Activated CD4-positive, alpha-beta memory T cell treated with anti-CD3 and anti-CD28 coated beads, Interleukin-2, amount 10 ng/mL, durations not matched to agents 7 days and 5 days (primary cell): ENCODE data around the gene SMPD3. TPM values are rescaled to one million over a fixed set of nuclear protein-coding genes. Genes with fewer than 3 reads are reported as not detected.
A peak's percentile ranks its signal among the peaks of the same experiment; 100 is the strongest.

Experiments
- CTCF ChIA-PET: fragments of 350-600 bp; sonication (Branson Sonifier 250); formaldehyde crosslinking; loops from one replicate; lab custom pipeline; 2021; ENCODE audit warnings: antibody characterized with exemption, inconsistent platforms; lab: Charles Lee
- POLR2A ChIA-PET: fragments of 350-600 bp; sonication (Branson Sonifier 250); formaldehyde crosslinking; loops from one replicate; lab custom pipeline; 2021; ENCODE audit warnings: antibody characterized with exemption; lab: Charles Lee
- DNase-seq: peaks from one replicate; pipeline ENCODE4 v3.0.0-alpha.2; 2020
- H3K27ac Mint-ChIP-seq: one replicate; pipeline ENCODE4 v1.8.0; 2021; ENCODE audit warnings: mild to moderate bottlenecking, mixed read lengths
- H3K27me3 Mint-ChIP-seq: one replicate; pipeline ENCODE4 v1.8.0; 2021; ENCODE audit warnings: mixed read lengths
- H3K36me3 Mint-ChIP-seq: one replicate; pipeline ENCODE4 v1.8.0; 2021; ENCODE audit warnings: low read depth, mixed read lengths
- H3K4me1 Mint-ChIP-seq: one replicate; pipeline ENCODE4 v1.8.0; 2021; ENCODE audit warnings: mixed read lengths
- H3K4me3 Mint-ChIP-seq: one replicate; pipeline ENCODE4 v1.8.0; 2021; ENCODE audit warnings: mild to moderate bottlenecking, mixed read lengths
- H3K9me3 Mint-ChIP-seq: one replicate; pipeline ENCODE4 v1.8.0; 2021; ENCODE audit warnings: mixed read lengths
- total RNA-seq, 2 experiments: library from RNA; stranded (reverse); gene quantifications; one replicate each; pipeline ENCODE4 v1.2.3, GENCODE V29; 2021

SMPD3 gene
- total RNA-seq, 2 experiments from 2014 or later: 0.38 to 0.53 TPM

DNA sequence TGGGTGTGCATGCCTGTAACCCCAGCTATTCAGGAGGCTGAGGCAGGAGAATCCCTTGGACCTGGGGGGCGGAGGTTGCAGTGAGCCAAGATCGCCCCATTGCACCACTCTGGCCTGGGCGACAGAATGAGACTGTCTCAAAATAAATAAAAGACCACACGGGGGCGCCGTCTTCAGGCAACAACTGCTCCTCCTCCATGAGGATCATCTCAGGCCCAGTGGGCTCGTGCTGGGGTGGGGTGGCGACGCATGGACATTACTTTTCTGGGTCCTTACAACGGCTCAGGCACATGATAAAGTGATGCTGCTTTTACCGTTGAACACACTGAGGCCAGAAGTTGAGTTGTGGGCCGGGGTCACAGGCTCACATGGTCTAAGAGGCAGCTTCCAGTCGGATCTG lies 81.3 kb downstream of the SMPD3 start:
- no peaks in the 10 kb centered on the region for H3K9me3 Mint-ChIP-seq
- no peaks in the 10 kb centered on the region for H3K36me3 Mint-ChIP-seq
- no peak overlapping the region for H3K4me3 Mint-ChIP-seq
- peak; percentile 53 for DNase-seq
- ChIA-PET CTCF (interaction anchor here (0.7 to 1.8 kb wide), 4 partner anchors 10 to 894 kb away, joined by 3 to 12 read pairs (median 4); no protein-coding TSS in a partner anchor), POLR2A (interaction anchor here (0.8 kb wide), 1 partner anchor 11 kb away, joined by 3 read pairs; no protein-coding TSS in a partner anchor)
- no peak overlapping the region for H3K27ac Mint-ChIP-seq
- peaks cover 40% of the 10 kb centered on the region for H3K27me3 Mint-ChIP-seq
- peaks cover 35% of the 10 kb centered on the region for H3K4me1 Mint-ChIP-seq

- ChIA-PET CTCF (interaction anchor here (0.7 to 1.8 kb wide), 4 partner anchors 9 to 156 kb away, joined by 3 to 12 read pairs (median 4); no protein-coding TSS in a partner anchor), POLR2A (interaction anchor here (0.8 kb wide), 1 partner anchor 10 kb away, joined by 3 read pairs; no protein-coding TSS in a partner anchor)
- H3K9me3 Mint-ChIP-seq: no peaks in the 10 kb centered on the region
- DNase-seq: no peak
- H3K27ac Mint-ChIP-seq: no peak overlapping the region
- H3K4me1 Mint-ChIP-seq: peaks cover 35% of the 10 kb centered on the region
- H3K36me3 Mint-ChIP-seq: no peaks in the 10 kb centered on the region
- peaks cover 37% of the 10 kb centered on the region for H3K27me3 Mint-ChIP-seq
- no peak overlapping the region for H3K4me3 Mint-ChIP-seq
Measured at GRCh38 chr16:68366062-68366461, 82.2 kb downstream of the SMPD3 start.

DNA sequence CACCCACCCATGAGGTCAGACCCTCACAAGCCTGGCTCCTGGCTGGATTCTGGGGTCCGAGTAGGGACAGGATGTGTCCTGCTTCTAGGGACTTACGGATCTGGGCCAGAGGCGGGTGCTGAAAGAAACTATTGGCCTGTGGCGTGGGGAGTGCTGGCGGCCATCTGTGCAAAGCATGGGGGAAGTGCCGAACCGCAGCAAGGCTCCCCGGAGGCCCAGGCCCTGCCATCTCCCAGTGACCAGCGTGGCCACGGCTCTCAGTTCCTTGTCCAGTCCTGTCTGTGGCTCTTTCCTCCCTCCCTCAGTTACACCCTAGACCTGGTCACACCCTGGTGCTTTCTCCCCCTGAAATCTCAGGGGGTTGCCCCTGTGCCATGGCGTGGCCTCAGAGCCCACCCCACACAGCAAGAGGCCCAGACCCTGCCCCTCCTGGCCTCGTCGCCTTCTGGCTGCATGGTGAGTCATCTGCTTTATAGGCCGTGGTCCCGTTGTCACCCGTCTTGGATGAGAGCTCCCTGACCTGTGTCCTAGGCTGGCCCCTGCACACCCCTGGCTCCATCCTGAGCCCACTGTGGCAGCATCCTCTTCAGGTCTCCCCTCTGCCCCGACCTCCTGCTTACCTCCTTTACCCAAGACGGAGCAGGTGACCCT lies 83.0 kb downstream of the SMPD3 start:
- Mint-ChIP-seq H3K4me1 (peaks cover 28% of the 10 kb centered on the region), H3K36me3 (peaks cover 4% of the 10 kb centered on the region), H3K27me3 (peaks cover 34% of the 10 kb centered on the region), H3K4me3 (no peak overlapping the region), H3K27ac (no peak overlapping the region), H3K9me3 (no peaks in the 10 kb centered on the region)
- no peak for DNase-seq
- POLR2A ChIA-PET: no interaction called here
- CTCF ChIA-PET: interaction anchor here (1.0 to 1.8 kb wide), 4 partner anchors 31 to 844 kb away, joined by 3 to 6 read pairs (median 4); no protein-coding TSS in a partner anchor

DNA sequence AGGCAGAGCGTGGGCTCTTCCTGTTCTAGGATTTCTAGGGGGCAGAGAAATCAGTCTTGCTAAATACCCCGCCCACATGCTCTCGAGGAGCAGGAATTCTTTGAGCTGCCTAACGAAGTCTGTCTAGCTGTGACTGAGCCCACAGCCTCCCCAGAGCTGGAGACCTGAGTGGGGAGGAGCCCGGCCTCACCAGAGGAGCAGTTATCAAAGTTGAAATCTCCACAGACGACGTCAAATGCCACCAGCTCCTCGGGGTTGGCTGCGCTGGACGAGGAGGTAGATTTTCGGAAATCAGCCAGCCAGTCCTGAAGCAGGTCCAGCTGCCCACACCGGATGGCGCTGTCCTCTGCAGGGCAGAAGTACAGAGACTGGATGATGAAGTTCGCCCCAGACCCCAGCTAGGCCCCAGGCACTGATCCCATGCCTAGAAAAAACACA lies 83.7 kb downstream of the SMPD3 start:
- no peaks in the 10 kb centered on the region for H3K9me3 Mint-ChIP-seq
- peaks cover 6% of the 10 kb centered on the region for H3K36me3 Mint-ChIP-seq
- POLR2A ChIA-PET: no interaction called here
- DNase-seq: no peak
- peaks cover 21% of the 10 kb centered on the region for H3K4me1 Mint-ChIP-seq
- H3K27ac Mint-ChIP-seq: no peak overlapping the region
- H3K27me3 Mint-ChIP-seq: peaks cover 31% of the 10 kb centered on the region
- CTCF ChIA-PET: interaction anchor here (0.7 to 1.4 kb wide), 6 partner anchors 9 to 844 kb away, joined by 3 to 4 read pairs (median 4); no protein-coding TSS in a partner anchor
- no peak overlapping the region for H3K4me3 Mint-ChIP-seq

GRCh38 chr16:68363658-68364521 lies 84.4 kb downstream of the SMPD3 start:
- peaks cover 6% of the 10 kb centered on the region for H3K36me3 Mint-ChIP-seq
- DNase-seq: no peak
- H3K27me3 Mint-ChIP-seq: peaks cover 31% of the 10 kb centered on the region
- H3K9me3 Mint-ChIP-seq: no peaks in the 10 kb centered on the region
- CTCF ChIA-PET: interaction anchor here (0.7 to 1.4 kb wide), 9 partner anchors 8 to 843 kb away, joined by 3 to 4 read pairs (median 3); partner anchors contain the start of gene SLC7A6
- H3K4me3 Mint-ChIP-seq: no peak overlapping the region
- POLR2A ChIA-PET: interaction anchor here (0.9 to 1.9 kb wide), 3 partner anchors 12 to 74 kb away, joined by 3 to 4 read pairs (median 3); no protein-coding TSS in a partner anchor
- peaks cover 14% of the 10 kb centered on the region for H3K4me1 Mint-ChIP-seq
- no peak overlapping the region for H3K27ac Mint-ChIP-seq

- H3K9me3 Mint-ChIP-seq: no peaks in the 10 kb centered on the region
- no peak for DNase-seq
- POLR2A ChIA-PET: interaction anchor here (0.7 to 1.9 kb wide), 4 partner anchors 9 to 73 kb away, joined by 3 to 4 read pairs (median 4); no protein-coding TSS in a partner anchor
- peaks cover 13% of the 10 kb centered on the region for H3K36me3 Mint-ChIP-seq
- CTCF ChIA-PET: interaction anchor here (1.0 to 1.3 kb wide), 4 partner anchors 15 to 158 kb away, joined by 3 to 5 read pairs (median 3); partner anchors contain the start of gene SLC7A6
- peaks cover 27% of the 10 kb centered on the region for H3K27me3 Mint-ChIP-seq
- no peak overlapping the region for H3K27ac Mint-ChIP-seq
- peaks cover 12% of the 10 kb centered on the region for H3K4me1 Mint-ChIP-seq
- H3K4me3 Mint-ChIP-seq: no peak overlapping the region
Measured at GRCh38 chr16:68362947-68363657, 85.2 kb downstream of the SMPD3 start.

GRCh38 chr16:68362262-68362913 lies 85.9 kb downstream of the SMPD3 start:
- ChIA-PET POLR2A (interaction anchor here (0.7 to 1.9 kb wide), 3 partner anchors 10 to 55 kb away, joined by 3 to 4 read pairs (median 4); no protein-coding TSS in a partner anchor), CTCF (interaction anchor here (0.5 to 1.3 kb wide), 5 partner anchors 16 to 159 kb away, joined by 3 to 5 read pairs (median 3); partner anchors contain the start of gene SLC7A6)
- Mint-ChIP-seq H3K4me3 (no peak overlapping the region), H3K36me3 (peaks cover 20% of the 10 kb centered on the region), H3K4me1 (peaks cover 17% of the 10 kb centered on the region), H3K27ac (no peak overlapping the region), H3K9me3 (no peaks in the 10 kb centered on the region), H3K27me3 (peaks cover 24% of the 10 kb centered on the region)
- no peak for DNase-seq

GRCh38 chr16:68361485-68361884 lies 86.8 kb downstream of the SMPD3 start:
- Mint-ChIP-seq H3K9me3 (no peaks in the 10 kb centered on the region), H3K4me1 (peaks cover 26% of the 10 kb centered on the region), H3K27me3 (peaks cover 20% of the 10 kb centered on the region), H3K36me3 (peaks cover 27% of the 10 kb centered on the region), H3K27ac (no peak overlapping the region), H3K4me3 (no peak overlapping the region)
- DNase-seq: no peak
- ChIA-PET POLR2A (no interaction called here), CTCF (interaction anchor here (0.5 kb wide), 1 partner anchor 97 kb away, joined by 3 read pairs; the partner anchor contains the start of gene SLC7A6)

GRCh38 chr16:68360956-68361355 lies 87.4 kb downstream of the SMPD3 start:
- Mint-ChIP-seq H3K4me1 (peaks cover 31% of the 10 kb centered on the region), H3K27ac (no peak overlapping the region), H3K36me3 (peaks cover 33% of the 10 kb centered on the region), H3K4me3 (no peak overlapping the region), H3K27me3 (peaks cover 15% of the 10 kb centered on the region), H3K9me3 (no peaks in the 10 kb centered on the region)
- no peak for DNase-seq
- ChIA-PET POLR2A (interaction anchor here (0.6 to 1.2 kb wide), 2 partner anchors 57 to 135 kb away, joined by 4 read pairs; no protein-coding TSS in a partner anchor), CTCF (interaction anchor here (0.5 to 1.6 kb wide), 3 partner anchors 9 to 133 kb away, joined by 3 to 8 read pairs (median 3); partner anchors contain the start of gene SLC7A6)

GRCh38 chr16:68360547-68360946 lies 87.8 kb downstream of the SMPD3 start:
- CTCF ChIA-PET: interaction anchor here (0.7 to 1.6 kb wide), 2 partner anchors 9 to 132 kb away, joined by 3 to 8 read pairs; no protein-coding TSS in a partner anchor

More at GRCh38 chr16:68360547-68360946, 87.8 kb downstream of the SMPD3 start:
- no peak for DNase-seq
- H3K4me1 Mint-ChIP-seq: peaks cover 35% of the 10 kb centered on the region
- no peak overlapping the region for H3K27ac Mint-ChIP-seq
- peaks cover 11% of the 10 kb centered on the region for H3K27me3 Mint-ChIP-seq
- H3K4me3 Mint-ChIP-seq: no peak overlapping the region
- H3K9me3 Mint-ChIP-seq: no peaks in the 10 kb centered on the region
- H3K36me3 Mint-ChIP-seq: peaks cover 37% of the 10 kb centered on the region
- POLR2A ChIA-PET: interaction anchor here (0.6 to 1.8 kb wide), 3 partner anchors 10 to 135 kb away, joined by 4 to 6 read pairs (median 4); no protein-coding TSS in a partner anchor
